HG03432 (cell line): ENCODE results near the gene VIPR2.

Experiments used
- ATAC-seq: cut with Tn5 transposase; IDR thresholded peaks from one replicate; pipeline ENCODE4 v1.9.1; 2021; ENCODE audit warnings: mild to moderate bottlenecking, moderate library complexity; ENCODE audit not compliant: unreplicated experiment

The VIPR2 gene

DNA sequence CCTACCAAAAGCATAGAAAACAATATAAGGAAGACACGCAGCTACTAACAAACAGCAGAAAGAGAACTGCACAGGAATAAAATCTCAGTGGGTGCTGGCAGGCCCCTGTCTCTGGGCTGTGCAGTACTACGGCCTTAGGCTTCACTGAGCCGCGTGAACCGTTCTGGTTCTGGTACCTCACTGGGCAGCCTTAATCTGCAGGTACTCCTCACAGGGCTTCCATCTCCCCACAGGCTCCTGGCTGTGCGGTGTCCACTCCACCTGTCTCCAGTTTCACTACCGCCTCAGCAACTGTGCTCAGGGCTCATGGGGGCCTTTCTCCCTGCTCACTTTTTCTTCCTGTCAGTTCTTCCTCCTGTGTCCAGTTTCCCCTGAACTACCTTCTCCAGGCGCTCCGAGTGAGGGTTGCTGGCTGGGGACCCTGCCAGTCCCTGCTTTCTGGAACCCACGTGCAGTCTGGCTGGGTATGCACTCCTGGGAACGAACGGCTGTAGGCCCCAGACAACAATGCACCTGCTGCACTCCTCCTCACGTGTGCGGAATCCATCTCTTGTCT lies 75.7 kb downstream of the VIPR2 start:
- ATAC-seq = no peak

DNA sequence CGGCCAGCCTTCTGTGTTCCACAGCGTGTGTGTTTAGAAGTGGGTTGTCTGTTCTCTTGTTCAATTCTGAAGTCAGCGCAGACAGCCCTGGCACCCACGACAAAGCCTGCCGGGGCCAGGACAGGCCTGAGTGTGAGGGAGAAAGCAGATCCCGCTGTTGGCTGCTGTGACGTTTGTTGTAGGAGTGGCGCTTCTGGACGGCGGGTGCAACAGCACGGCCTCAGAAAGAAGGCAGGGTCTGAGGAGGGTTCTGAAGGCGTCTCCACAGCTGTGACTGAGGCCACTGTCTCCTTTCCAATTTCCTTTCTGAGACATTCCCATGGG lies 76.2 kb downstream of the VIPR2 start:
- no peak for ATAC-seq

DNA sequence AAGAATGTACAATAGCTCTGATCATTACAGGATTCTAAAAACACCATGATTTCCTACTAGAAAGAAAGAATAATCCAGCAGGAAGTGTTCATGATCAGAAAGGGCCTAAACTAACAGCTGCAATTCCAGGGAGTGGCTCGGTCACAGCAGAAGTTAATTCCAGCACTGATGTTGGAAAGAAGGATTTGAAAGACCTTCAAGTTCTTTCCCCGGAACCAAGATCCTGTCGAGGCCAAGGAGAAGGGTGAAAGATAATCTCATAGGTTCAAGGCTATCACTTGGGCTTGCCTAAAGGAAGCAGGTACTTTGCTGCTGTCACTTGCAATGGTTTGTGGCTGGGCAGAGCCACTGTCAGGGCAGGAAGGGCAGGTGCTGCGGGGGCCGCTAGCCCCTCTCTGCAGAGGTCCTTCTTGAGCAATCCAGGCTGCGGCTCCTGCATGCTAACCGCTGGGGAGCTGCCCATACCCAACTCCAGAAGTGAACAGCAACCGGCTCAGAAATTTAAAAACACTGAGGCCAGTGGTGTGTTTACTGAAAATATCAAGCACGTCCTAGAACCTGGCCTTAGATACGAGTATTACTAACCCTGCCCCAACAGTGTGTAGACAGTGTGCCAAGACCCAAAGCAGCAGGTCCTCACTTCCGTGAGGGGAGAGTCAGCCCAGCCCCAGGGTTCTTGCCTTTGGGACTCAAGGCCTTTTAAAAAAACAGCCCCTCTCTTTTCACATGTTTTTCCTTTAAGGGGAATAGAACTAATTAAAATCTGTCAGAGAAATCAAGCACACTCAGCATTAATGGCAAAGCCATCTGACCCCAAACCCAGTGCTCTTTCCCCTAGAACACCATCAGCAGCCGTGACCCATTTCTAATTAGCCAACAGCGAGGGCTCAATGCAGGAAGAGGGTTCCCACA lies 76.8 kb downstream of the VIPR2 start:
- no peak for ATAC-seq

DNA sequence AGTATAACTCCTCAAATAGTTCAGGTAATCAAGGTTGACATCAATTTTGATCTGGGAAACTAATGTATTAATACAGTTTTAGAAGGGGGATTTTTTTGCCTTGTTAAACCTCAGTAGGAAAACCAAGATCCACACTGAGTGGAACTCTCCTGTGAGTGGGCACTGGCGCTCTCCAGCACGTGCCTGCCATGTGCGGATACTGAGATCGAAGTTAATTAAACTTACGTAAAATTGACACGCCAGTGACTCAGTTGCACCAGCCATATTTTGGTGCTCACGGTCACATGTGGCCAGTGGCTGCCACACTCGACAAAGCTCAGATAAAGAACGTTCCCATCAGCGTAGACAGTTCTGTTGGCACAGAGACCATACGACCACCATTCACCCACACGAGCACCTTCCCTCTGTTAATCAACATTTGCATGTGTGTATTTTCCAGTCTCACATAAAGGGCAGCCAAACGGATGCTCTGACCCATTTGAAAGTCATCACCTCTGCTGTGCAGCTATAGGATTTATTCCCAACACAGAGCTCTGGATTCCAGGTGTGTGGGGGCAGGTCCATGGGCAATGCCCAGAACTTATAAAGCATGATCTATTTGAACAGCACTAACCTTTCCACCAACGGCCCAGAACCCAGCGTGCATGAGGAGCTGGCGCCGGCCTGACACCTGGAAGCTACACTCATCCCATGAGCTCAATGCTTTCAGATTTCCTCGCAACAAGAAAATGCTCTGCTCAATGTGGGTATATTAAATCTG lies 77.7 kb downstream of the VIPR2 start:
- ATAC-seq = no peak

DNA sequence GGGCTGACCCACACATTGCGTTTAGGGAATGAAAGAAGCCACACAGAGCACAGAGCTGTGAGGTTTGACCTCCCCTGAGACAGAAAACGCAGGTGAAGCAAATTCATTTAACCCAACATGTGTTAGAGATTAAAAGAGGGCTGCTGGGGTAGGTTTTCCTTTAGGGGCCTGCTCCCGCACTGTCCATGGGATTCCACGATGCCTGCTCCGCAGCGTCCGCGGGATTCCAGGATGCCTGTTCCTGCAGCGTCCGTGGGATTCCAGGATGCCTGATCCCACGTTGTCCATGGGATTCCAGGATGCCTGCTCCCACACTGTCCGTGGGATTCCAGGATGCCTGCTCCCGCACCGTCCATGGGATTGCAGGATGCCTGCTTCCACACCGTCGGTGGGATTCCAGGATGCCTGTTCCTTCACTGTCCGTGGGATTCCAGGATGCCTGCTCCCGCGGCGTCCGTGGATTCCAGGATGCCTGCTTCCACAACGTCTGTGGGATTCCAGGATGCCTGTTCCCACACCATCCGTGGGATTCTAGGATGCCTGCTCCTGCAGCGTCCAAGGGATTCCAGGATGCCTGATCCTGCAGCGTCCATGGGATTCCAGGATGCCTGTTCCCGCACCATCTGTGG lies 78.7 kb downstream of the VIPR2 start:
- no peak for ATAC-seq

DNA sequence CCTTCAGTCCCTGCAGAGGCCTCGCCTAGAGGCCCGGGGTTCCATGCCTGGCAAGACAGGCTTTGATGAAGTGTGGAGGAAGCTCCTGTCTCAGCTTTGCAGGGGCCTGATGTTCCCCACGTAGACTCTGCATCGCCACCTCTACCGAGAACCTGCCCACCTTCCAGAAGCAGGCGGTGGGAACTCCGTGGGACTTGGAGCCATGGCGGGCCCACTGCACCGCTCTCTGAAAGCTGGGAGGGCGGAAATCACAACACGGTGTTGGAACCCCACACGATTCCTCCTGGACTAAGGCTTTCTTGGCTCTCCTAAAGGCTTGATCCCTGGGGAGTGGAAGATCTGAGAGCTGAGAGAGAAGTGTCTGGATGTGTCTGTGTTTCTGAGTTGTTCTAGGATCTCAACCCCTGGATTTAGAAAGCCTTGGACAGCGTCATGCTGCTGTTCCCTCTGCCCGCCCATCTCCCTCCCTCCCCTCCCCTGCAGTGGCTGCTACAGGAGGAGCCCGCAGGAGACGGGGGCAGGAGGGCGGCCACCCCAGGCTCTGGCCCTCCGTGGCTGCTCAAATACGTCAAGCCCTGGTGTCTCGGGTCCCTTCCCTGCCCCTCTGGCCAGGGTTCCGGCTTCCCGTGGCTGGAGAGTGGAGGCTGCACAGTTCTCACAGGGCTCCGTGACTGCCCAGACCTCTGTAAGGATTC lies 79.7 kb downstream of the VIPR2 start:
- ATAC-seq = no peak

DNA sequence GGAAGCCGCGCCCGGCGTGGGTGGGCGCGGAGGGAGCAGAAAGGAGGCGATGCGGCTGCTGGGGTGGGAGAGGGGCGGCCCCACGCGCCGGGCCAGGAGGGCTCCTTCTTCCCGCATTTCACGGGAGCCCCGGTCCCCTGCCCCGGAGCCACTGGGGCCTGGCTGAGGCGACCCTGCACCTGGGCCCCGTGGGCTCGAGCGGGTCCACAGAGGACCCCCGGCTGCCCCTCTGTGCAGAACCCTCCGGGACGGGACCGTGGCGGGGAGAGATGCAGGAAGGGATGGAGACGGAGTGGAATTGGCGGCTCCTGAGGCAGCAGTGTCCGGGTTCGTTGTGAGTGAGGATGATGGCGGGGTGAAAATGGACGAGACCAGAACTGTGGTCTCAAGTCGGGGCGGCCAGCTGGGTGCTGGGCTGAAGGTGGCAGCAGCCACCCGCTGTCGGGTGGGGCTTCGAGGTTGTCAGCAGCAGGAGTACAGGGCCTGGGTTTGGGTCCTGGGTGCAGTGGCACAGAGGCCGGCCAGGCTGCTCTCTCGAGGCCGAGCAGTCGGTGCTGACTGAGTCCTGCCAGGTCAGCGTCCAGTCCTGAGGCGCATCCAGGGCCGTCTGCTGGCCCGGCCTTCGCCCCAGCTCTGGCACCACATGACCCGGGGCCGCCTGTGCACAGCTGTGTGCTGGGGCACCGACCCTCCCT lies 80.4 kb downstream of the VIPR2 start:
- ATAC-seq = no peak

DNA sequence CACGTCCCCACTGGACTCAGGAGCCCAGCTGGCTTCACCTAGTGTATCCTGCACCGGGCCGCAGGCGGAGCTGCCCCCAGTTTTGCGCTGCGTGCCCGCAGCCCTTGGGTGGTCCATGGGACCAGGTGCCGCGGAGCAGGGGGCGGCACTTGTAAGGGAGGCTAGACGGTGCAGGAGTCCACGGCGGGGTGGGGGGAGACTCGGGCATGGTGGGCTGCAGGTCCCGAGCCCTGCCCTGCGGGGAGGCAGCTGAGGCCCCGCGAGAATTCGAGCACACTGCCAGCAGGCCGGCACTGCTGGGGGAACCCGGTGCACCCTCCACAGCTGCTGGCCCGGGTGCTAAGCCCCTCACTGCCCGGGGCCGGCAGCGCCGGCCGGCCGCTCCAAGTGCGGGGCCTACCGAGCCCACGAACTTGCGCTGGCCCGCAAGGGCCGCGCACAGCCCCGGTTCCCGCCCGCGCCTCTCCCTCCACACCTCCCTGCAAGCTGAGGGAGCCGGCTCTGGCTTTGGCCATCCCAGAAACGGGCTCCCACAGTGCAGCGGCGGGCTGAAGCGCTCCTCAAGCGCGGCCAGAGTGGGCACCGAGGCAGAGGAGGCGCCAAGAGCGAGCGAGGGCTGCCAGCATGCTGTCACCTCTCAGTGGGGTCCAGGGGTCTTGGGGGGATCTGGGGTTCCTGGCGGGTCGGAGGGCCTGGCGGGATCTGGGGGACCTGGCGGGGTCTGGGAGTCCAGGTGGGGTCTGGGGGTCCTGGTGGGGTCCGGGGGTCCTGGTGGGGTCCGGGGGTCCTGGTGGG lies 81.4 kb downstream of the VIPR2 start:
- ATAC-seq = no peak

DNA sequence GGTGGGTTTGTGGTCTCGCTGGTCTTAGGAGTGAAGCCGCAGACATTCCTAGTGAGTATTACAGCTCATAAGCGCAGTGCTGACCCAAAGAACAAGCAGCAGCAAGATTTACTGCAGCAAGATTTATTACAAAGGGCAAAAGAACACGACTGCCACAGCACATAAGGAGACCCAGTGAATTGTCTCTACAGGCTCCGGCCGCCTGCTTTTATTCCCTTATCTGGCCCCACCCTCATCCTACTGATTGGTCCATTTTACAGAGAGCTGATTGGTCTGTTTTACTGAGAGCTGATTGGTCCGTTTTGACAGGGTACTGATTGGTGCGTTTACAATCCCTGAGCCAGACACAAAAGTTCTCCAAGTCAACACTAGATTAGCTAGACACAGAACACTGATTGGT lies 82.1 kb downstream of the VIPR2 start:
- no peak for ATAC-seq

DNA sequence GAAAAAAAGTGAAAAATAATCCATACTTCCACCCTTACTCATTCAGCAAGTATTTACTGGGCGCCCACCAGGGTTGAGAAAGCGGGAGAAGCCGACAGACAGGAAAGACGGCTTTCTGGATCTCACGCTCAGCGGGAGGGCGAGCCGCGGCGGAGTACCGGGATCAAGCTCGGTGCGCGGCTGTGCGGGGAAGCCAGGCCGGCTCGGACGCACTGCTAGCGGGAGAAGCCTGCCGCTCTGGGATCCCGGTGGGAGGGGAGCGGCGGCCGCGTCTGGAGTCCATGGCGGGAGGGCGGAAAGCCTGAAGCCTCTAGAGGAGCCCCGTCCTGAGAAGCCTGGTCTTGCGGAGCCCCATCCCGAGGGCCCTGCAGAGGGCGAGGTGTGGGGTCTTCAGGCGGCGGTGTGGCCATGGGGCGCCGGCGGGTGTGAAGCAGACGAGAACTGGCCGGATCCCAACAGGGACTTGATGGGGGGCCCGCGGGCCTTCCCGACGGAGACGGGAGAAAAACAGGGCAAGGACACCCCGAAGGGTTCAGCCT lies 82.9 kb downstream of the VIPR2 start:
- ATAC-seq = no peak

DNA sequence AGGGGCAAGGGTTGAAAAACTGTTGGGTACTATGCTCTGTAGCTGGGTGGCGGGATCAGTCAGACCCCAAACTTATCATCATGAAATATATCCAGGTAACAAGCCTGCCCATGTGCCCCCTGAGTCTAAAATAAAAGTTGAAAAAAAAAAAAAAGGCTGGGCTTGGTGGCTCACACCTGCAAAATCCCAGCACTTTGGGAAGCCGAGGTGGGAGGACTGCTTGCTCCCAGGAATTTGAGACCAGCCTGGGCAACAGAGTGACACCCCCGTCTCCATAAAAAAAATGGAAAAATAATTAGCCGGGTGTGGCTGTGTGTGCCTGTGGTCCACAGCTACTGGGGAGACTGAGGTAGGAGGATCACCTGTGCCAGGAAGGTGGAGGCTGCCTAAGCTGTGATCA lies 83.5 kb downstream of the VIPR2 start:
- ATAC-seq = no peak

DNA sequence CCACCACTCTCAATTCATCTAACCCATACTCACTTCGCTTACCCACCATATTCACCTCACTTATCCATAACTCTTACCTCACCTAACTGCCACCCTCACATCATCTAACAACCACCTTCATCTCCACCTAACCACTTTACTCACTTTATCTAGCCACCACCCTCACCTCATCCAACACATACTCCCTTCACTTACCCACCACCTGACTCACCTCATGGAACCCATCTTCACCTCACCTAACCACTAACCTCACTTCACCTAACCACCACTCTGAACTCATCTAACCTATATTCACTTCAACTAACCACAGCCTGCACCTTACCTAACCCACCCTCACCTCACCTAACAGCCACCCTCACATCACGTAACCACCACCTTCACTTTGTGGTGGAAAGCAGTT lies 84.2 kb downstream of the VIPR2 start:
- ATAC-seq = no peak

DNA sequence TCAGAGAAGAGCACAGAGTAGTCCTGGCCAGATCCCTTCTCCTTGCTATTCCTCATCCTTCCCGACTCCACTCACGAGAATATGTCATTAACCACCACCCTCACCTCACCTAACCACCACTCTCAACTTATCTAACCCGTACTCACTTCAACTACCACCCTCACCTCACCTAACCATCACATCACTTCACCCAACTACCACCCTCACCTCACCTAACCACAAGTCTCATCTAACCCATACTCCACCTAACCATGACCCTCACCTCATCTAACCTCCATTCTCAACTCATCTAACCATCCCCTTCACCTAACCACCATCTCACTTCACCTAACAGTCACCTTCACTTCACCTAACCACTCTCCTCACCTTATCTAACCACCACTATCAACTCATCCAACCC lies 85.0 kb downstream of the VIPR2 start:
- ATAC-seq = no peak

DNA sequence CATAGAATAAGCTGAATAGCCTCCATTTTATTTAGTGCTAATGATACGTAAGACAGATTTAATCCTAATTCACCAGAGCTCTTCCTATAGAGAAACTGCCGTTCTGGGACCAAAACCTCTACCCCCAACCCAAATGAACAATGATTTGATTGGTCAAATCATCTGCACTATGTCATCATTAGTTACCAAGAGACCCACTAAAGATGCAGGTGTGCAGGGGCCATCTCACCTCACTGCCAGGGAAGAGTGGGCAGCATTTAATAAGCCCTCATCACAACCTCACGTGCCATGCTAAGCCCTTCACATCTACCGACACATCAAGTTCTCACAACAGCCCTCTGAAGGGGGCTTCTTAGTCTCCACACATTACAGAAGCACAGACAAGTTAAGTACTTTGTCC lies 87.0 kb downstream of the VIPR2 start:
- no peak for ATAC-seq

DNA sequence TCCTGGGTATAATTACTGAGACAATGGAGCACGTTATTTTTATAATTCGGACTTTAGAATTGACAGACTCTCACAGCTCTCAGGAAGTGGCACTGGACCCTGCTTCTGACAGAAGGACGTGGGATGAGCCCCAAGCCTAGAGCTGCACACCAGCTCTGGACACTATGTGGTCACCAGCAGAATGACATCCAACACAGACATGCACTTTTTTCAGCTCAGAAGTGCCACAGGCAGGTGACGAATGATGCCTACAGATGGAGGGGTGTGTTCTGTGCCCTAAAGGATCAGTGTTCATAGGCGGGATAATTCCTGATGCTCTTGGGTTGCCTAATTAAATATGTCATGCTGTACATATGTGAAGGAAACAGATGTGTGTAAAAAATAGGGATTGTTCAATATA lies 87.9 kb downstream of the VIPR2 start:
- no peak for ATAC-seq

DNA sequence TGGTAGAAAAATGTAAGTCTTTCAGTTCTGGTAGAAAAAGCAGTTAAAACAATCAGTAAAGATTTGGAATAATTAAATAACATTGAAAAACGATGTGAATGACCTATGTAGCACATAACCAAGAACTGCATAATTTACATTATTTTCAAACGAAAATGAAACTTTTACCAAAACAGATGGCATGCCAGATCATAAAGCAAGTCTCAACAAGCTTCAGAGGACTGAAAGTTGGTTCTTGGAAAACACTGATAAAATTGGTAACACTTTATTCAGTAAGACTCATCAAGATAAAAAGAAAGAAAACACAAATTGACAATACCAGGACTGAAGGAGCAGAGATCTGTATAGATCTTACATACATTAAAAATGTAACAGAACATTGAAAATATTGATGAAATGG lies 92.8 kb downstream of the VIPR2 start:
- ATAC-seq = no peak

DNA sequence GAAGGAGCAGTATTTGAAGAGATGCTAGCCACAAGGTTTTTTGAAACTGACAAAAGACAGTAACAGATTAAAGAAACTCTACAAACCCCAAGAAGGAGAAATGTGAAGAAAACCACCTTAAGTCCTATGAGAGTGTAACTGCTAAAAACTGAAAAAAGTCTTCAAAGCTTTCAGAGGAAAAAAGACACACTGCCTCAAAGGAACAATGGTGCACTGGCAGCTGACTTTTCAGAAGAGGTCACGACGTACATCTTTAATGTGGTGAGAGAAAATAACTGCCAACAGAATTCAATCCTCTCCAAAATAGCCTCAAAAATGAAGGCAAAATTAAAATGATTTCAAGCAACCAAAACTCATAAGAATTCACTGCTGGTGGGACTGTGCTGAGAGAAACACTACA lies 94.0 kb downstream of the VIPR2 start:
- no peak for ATAC-seq

DNA sequence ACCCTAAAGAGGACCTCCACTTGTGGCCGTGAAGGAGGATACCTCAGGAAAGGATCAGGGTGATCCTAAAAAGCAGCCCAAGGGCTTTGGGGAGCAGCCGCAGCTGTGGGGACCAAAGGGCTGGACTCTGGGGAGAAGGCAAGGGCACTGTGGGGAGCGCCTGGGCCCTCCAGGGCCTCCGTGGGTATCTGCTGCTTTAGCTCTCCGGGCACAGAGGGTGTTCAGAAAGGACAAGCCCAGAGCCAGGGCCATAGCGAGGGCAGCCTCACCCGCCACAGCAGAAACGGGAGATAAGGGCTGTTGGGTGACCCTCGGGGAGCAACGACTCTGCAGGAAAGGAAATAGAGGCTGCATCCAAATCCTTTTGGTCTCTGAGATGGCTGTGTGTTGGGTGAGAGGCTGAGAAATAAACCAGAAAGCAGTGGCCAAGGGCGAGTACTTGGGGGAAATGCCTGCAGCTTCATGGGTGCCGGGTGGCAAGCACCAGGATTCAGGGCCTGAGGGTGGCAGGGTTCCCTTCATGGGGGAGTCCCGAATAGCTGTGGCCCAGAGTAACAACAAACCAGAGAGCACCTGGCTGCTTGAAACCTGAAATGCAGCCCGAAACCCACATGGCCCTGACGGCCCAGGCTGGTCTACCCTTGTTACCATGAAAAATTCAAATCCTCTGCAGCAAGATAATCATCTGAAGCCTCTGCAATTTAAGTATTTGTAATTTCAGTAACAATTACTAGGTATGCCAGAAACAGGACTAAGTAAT lies 95.2 kb downstream of the VIPR2 start:
- no peak for ATAC-seq

DNA sequence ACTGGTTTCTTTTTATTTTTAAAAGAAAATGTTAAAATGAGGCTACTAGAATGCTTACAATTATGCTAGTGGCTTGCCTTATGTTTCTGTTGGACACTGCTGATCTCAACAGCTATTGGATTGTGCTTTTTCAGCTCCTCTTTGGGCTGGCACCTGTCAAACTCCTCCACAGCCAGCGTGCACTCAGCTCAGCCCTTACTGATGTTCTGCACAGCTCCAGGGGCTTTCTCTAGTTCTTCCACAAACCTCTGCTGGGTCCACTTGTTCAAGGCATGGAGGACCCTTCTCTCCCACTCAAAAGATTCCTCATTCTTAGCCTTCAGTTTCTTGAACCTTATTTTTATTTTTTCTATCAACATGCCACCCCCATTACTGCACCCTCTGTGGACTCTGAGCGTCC lies 96.0 kb downstream of the VIPR2 start:
- no peak for ATAC-seq
